ENCODE measurements around the gene GNAS. TPM values are rescaled to one million over a fixed set of nuclear protein-coding genes. Genes with fewer than 3 reads are reported as not detected.
"Not testable (repeated sequence)": the region's sequence is repeated elsewhere in the genome, so short reads cannot be mapped to it uniquely, and the experiment has no call there.

GNAS gene
- total and polyA plus RNA-seq, 12 donors, result 1,348 to 5,181 (median 1,783) TPM

DNA sequence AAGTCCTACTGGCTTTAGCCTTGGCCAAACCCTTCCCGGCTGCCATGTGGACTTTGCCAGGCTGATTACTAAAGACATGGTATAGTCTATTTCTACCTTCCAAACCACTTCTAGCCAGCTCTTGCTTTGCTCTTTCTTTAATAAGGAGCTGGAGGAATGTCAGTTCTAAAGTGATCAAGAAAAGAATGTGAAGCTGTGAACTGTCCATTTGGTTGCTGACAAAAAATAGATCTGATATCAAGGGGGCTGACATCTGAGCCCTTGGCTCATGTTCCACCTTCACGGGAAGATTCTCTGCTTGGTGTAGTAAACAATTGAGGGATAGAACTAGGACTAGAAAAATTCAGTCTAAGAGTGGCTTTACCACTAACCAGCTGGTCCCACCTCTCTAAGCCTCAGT, 24.4 kb upstream of the GNAS start:
- Histone ChIP-seq H3K27ac (no peak overlapping the region), H3K36me3 (no peaks in the 10 kb centered on the region), H3K27me3 (peaks cover 0 to 8% (median 0%) of the 10 kb centered on the region in 7 donors), H3K9me3 (no peaks in the 10 kb centered on the region), H3K4me3 (no peak overlapping the region), H3K4me1 (peaks cover 0 to 8% (median 0%) of the 10 kb centered on the region in 9 donors)
- ATAC-seq, result no peak
- no peak for DNase-seq
- WGBS, 2 donors, result 65 to 74% methylated on average over 2 of the region's 2 CpGs
- TF ChIP-seq, protein P1, sequence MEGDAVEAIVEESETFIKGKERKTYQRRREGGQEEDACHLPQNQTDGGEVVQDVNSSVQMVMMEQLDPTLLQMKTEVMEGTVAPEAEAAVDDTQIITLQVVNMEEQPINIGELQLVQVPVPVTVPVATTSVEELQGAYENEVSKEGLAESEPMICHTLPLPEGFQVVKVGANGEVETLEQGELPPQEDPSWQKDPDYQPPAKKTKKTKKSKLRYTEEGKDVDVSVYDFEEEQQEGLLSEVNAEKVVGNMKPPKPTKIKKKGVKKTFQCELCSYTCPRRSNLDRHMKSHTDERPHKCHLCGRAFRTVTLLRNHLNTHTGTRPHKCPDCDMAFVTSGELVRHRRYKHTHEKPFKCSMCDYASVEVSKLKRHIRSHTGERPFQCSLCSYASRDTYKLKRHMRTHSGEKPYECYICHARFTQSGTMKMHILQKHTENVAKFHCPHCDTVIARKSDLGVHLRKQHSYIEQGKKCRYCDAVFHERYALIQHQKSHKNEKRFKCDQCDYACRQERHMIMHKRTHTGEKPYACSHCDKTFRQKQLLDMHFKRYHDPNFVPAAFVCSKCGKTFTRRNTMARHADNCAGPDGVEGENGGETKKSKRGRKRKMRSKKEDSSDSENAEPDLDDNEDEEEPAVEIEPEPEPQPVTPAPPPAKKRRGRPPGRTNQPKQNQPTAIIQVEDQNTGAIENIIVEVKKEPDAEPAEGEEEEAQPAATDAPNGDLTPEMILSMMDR (IDR thresholded peaks at IDR 0.05), result no peak
- intact Hi-C loops (cut with DNase I), result no loop called here

DNA sequence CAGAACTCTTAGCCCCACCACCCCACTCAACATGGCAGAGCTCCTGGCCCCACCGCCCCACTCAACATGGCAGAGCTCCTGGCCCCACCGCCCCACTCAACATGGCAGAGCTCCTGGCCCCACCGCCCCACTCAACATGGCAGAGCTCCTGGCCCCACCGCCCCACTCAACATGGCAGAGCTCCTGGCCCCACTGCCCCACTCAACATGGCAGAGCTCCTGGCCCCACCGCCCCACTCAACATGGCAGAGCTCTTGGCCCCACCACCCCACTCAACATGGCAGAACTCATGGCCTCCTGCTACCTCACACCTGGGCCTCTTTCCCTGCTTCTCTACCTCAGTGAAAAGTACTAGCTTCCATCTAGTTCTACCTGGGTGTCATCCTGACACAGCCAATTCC, 23.7 kb upstream of the GNAS start:
- H3K4me3 ChIP-seq; H3K9me3 ChIP-seq; intact Hi-C loops (cut with DNase I); H3K27me3 ChIP-seq; H3K4me1 ChIP-seq; H3K27ac ChIP-seq; DNase-seq; H3K36me3 ChIP-seq; ATAC-seq: not testable (repeated sequence)
- 94 to 98% methylated on average over 3 to 5 of the region's 5 CpGs for WGBS, 2 donors

DNA sequence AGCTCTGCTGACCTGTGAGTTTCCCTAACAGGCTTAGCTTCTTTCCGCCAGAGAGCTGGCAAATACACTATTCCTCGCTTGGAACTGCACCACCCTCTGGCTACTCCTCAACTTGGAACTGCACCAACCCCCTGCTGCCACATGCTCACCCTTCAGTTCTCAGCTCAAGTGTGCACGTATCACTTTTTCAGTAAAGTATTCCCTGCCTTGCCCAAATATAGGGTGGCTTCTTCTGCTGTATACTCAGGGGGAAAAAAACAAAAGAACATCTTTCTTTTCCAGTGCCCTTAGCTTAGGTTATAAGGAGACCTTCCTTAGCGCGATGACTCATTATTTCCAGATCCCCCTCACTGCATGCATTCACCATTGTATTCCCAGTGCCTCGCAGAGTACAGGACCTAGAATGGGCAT, 23.0 kb upstream of the GNAS start:
- WGBS, 2 donors, result 62 to 67% methylated on average over 6 of the region's 6 CpGs
- Histone ChIP-seq H3K27me3 (peaks cover 0 to 13% (median 6%) of the 10 kb centered on the region in 7 donors), H3K9me3 (no peaks in the 10 kb centered on the region), H3K4me1 (peaks cover 0 to 8% (median 0%) of the 10 kb centered on the region in 9 donors), H3K4me3 (no peak overlapping the region), H3K27ac (no peak overlapping the region), H3K36me3 (no peaks in the 10 kb centered on the region)
- peak; percentile 42 to 49 for DNase-seq
- ATAC-seq, result peak; percentile 81 to 95 (median 90)
- TF ChIP-seq, protein P1 (IDR thresholded peaks at IDR 0.05), result peak in 3 of 9 donors; percentile 10 to 18 (median 12)
- intact Hi-C loops (cut with DNase I), result no loop called here

DNA sequence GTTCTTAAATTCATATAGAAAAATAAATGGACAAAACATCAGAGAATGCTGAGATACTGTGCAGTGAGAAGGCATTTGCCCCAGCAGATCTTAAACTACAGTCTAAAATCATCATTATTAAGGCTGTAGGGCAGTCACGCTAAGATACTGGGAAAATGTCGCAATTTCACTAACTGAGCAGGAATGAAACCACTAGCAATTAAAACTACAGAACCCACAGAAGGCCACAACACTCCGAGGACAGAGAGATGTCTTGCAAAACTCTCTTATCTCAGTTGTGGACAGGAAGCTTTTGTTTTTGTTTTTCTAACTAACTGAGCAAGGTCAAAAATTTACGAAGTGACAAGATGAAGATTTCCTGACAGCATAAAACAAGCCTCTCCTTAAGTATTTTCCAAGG, 20.1 kb upstream of the GNAS start:
- H3K4me3 ChIP-seq, result no peak overlapping the region
- TF ChIP-seq, protein P1 (IDR thresholded peaks at IDR 0.05), result no peak
- 60 to 72% methylated on average over 4 of the region's 4 CpGs for WGBS, 2 donors
- no peaks in the 10 kb centered on the region for H3K9me3 ChIP-seq
- no peak overlapping the region for H3K27ac ChIP-seq
- H3K36me3 ChIP-seq, result no peaks in the 10 kb centered on the region
- intact Hi-C loops (cut with DNase I), result loop anchor here in 2 of 10 donors (10.0 kb wide), 1 partner anchor 598 kb away; no protein-coding TSS in a partner anchor
- ATAC-seq (no peak), DNase-seq (no peak)
- H3K27me3 ChIP-seq, result peaks cover 0 to 34% (median 15%) of the 10 kb centered on the region in 7 donors
- H3K4me1 ChIP-seq, result peaks cover 0 to 8% (median 0%) of the 10 kb centered on the region in 9 donors

DNA sequence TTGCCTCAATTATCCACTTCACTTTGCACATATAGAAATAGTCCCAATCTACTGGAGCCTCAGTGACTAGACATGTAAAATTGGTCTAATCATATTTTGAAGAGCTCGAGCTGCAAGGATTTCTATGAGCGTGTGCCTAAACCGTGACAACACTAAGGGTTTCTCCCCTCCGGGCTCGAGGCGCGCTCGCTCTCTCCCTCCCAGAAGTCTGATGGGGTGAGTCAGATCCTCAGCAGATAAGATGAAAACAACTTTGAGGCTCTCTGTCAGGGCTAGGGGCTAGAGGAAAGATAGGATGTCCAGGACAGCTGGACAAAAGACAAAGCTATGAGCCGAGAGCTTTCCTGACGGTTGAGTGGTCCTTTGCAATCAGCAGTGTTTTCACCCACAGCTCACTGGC, 18.6 kb upstream of the GNAS start:
- no peak overlapping the region for H3K27ac ChIP-seq
- intact Hi-C loops (cut with DNase I), result loop anchor here in 2 of 10 donors (10.0 kb wide), 1 partner anchor 599 kb away; no protein-coding TSS in a partner anchor
- H3K4me1 ChIP-seq, result peaks cover 0 to 8% (median 0%) of the 10 kb centered on the region in 9 donors
- DNase-seq (no peak), ATAC-seq (no peak)
- H3K36me3 ChIP-seq, result no peaks in the 10 kb centered on the region
- H3K27me3 ChIP-seq, result peaks cover 0 to 47% (median 22%) of the 10 kb centered on the region in 7 donors
- no peaks in the 10 kb centered on the region for H3K9me3 ChIP-seq
- WGBS, 2 donors, result 81 to 85% methylated on average over 10 of the region's 10 CpGs
- TF ChIP-seq, protein P1 (IDR thresholded peaks at IDR 0.05), result no peak
- H3K4me3 ChIP-seq, result no peak overlapping the region

Data from heart right ventricle (tissue), 16 donors.